PC-3 (cell line): ENCODE results near the gene TAX1BP3.

ENCODE experiments used
- EZH2 ChIP-seq: fragments of 300-600 bp; sonication (generic); IDR thresholded peaks from one replicate; pipeline ENCODE4 v1.6.1; 2017; ENCODE audit warnings: antibody characterized with exemption, mild to moderate bottlenecking, low read length; ENCODE audit not compliant: unreplicated experiment
- EZH2phosphoT487 ChIP-seq: fragments of 300-600 bp; sonication (generic); IDR thresholded peaks from 2 replicates; pipeline ENCODE4 v1.6.1; 2018; ENCODE audit warnings: mild to moderate bottlenecking, antibody characterized with exemption, low read length, borderline replicate concordance

- no peak for TF ChIP-seq EZH2
- TF ChIP-seq EZH2phosphoT487 = no peak
These were observed 7.5 kb upstream of the TAX1BP3 start for GRCh38 chr17:3675886-3676285.
